Body of pancreas (tissue), 4 donors: ENCODE data around the gene NDRG3.

Source experiments
- POLR2A ChIP-seq, 3 donors: fragments of 450-650 bp; IDR thresholded peaks; one replicate each; pipeline ENCODE4 v1.6.1; 2016; ENCODE audit warnings: antibody characterized with exemption in 3 of 3, mild to moderate bottlenecking in 2 of 3
- TF ChIP-seq, protein P1 (sequence below), 7 experiments: fragments of 450-650 bp in 4 of 7; fragments of 200-600 bp in 3 of 7; sonication (generic) in 3 of 7; IDR thresholded peaks; one replicate each; pipeline ENCODE4 v1.5.1; 2016 to 2019; ENCODE audit warnings: antibody characterized with exemption in 7 of 7

DNA sequence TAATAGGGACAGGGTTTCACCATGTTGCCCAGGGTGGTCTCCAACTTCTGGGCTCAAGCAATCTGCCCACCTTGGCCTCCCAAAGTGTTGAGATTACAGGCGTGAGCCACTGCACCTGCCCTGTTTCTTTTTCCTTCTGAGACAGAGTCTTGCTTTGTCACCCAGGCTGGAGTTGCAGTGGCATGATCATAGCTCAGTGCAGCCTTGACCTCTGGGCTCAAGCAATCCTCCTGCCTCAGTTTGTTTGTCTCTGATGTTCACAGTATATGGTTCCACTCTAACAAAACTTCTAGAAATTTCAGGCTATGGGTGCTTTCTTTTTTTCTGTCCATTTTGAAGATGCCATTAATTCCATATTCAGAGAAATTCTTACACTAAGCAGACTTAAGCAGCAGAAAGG is 33.1 kb downstream of the NDRG3 start:
- TF ChIP-seq, protein P1, sequence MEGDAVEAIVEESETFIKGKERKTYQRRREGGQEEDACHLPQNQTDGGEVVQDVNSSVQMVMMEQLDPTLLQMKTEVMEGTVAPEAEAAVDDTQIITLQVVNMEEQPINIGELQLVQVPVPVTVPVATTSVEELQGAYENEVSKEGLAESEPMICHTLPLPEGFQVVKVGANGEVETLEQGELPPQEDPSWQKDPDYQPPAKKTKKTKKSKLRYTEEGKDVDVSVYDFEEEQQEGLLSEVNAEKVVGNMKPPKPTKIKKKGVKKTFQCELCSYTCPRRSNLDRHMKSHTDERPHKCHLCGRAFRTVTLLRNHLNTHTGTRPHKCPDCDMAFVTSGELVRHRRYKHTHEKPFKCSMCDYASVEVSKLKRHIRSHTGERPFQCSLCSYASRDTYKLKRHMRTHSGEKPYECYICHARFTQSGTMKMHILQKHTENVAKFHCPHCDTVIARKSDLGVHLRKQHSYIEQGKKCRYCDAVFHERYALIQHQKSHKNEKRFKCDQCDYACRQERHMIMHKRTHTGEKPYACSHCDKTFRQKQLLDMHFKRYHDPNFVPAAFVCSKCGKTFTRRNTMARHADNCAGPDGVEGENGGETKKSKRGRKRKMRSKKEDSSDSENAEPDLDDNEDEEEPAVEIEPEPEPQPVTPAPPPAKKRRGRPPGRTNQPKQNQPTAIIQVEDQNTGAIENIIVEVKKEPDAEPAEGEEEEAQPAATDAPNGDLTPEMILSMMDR (IDR thresholded peaks at IDR 0.05), result no peak
- TF ChIP-seq POLR2A (IDR thresholded peaks at IDR 0.05), result no peak
